Caco-2 (cell line): Measurements from ENCODE around the gene SMC1B. TPM values are rescaled to one million over a fixed set of nuclear protein-coding genes. Genes with fewer than 3 reads are reported as not detected.

Experiments used
- BruUV-seq: library from RNA; stranded (reverse); fragments of 400-500 nt; replicated peaks from 2 replicates; lab custom pipeline; 2021; lab: Mats Ljungman, UMichigan
- CTCF ChIA-PET: fragments of 300-600 bp; sonication (Branson Sonifier 250); formaldehyde crosslinking; loops from one replicate; lab custom pipeline; 2022; ENCODE audit warnings: antibody characterized with exemption; lab: Charles Lee
- POLR2A ChIA-PET: fragments of 300-600 bp; sonication (Branson Sonifier 250); formaldehyde crosslinking; loops from one replicate; lab custom pipeline; 2022; ENCODE audit warnings: antibody characterized with exemption; lab: Charles Lee
- DNase-seq, 2 experiments: peaks; one replicate each; pipeline versions ENCODE4 v3.0.0 to v3.0.0-alpha.2; 2020 to 2022
- H3K27me3 ChIP-seq: replicated peaks from 2 replicates; pipeline ENCODE4 v1.6.0; 2011; ENCODE audit warnings: low read length; ENCODE audit not compliant: control insufficient read depth, insufficient read depth
- H3K36me3 ChIP-seq: 2 replicates; pipeline ENCODE4 v1.5.1; 2011; ENCODE audit warnings: low read length; ENCODE audit not compliant: control insufficient read depth, insufficient read depth
- H3K4me1 ChIP-seq: fragments of 250-450 bp; sonication (Bioruptor Pico); 2 replicates; pipeline ENCODE4 v1.5.1; 2020; ENCODE audit warnings: mild to moderate bottlenecking
- H3K4me3 ChIP-seq: 2 replicates; pipeline ENCODE4 v1.5.1; 2011; ENCODE audit warnings: low read depth, mild to moderate bottlenecking, control low read depth, low read length
- H3K9me3 ChIP-seq: fragments of 250-450 bp; sonication (Bioruptor Pico); 2 replicates; pipeline ENCODE4 v1.5.1; 2020; ENCODE audit warnings: mild to moderate bottlenecking, moderate library complexity
- H3K27ac Mint-ChIP-seq: one replicate; pipeline ENCODE4 v1.8.0; 2022; ENCODE audit warnings: mixed read lengths; ENCODE audit not compliant: unreplicated experiment
- H3K27me3 Mint-ChIP-seq: one replicate; pipeline ENCODE4 v1.8.0; 2022; ENCODE audit warnings: mixed read lengths; ENCODE audit not compliant: insufficient read depth, unreplicated experiment
- H3K36me3 Mint-ChIP-seq: one replicate; pipeline ENCODE4 v1.8.0; 2022; ENCODE audit warnings: mild to moderate bottlenecking, mixed read lengths; ENCODE audit not compliant: insufficient read depth, unreplicated experiment
- H3K4me1 Mint-ChIP-seq: one replicate; pipeline ENCODE4 v1.8.0; 2022; ENCODE audit warnings: low read depth, mixed read lengths; ENCODE audit not compliant: unreplicated experiment
- H3K4me3 Mint-ChIP-seq: one replicate; pipeline ENCODE4 v1.8.0; 2022; ENCODE audit warnings: mild to moderate bottlenecking, moderate library complexity, mixed read lengths; ENCODE audit not compliant: unreplicated experiment
- H3K9me3 Mint-ChIP-seq: one replicate; pipeline ENCODE4 v1.8.0; 2022; ENCODE audit warnings: mixed read lengths; ENCODE audit not compliant: unreplicated experiment
- intact Hi-C: fragments of 100-400 bp; cut with micrococcal nuclease; formaldehyde crosslinking; loops from one replicate; pipeline ENCODE4 v1.10.0; 2022; ENCODE audit not compliant: unreplicated experiment
- total RNA-seq: library from RNA; stranded (reverse); gene quantifications from 2 replicates; pipeline ENCODE4 v1.2.3, GENCODE V29; 2022
- TF ChIP-seq, protein P1 (sequence below), 2 experiments: fragments of 200-600 bp in 1 of 2; IDR thresholded peaks; 1 replicate in 1 of 2; 2 replicates in 1 of 2; pipeline versions ENCODE4 v1.5.1 to v1.8.0; 2011 to 2022; ENCODE audit warnings: antibody characterized with exemption in 1 of 2, control low read depth in 1 of 2, inconsistent platforms in 1 of 2, low read depth in 1 of 2, low read length in 1 of 2, mild to moderate bottlenecking in 1 of 2, moderate library complexity in 1 of 2; ENCODE audit not compliant: insufficient read depth in 1 of 2, severe bottlenecking in 1 of 2, unreplicated experiment in 1 of 2

SMC1B gene
- total RNA-seq, 1 experiment from 2014 or later = 5.3 TPM

DNA sequence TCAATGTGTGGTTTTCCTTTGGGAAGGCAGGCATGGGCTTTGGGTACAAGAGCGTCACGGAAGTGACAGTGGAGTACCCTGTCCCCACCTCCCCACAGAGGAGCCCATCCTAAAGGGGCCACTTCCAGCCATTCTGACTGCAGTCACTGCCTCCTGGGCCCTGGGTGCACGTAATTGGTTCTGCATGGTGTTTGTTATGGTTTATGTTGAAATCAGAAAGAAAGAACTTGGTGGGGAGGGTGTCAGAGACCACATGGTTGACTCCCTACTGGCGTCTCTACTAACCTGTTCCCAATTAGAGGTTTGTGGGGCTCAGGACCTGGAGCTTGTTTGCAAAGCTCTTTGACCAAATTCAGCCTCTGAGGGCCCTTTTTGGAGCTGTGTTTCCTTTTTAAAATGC is 40.9 kb upstream of the SMC1B start:
- Histone ChIP-seq H3K27me3 (no peaks in the 10 kb centered on the region), H3K9me3 (no peaks in the 10 kb centered on the region), H3K4me1 (peaks cover 19% of the 10 kb centered on the region), H3K4me3 (no peak overlapping the region), H3K36me3 (no peaks in the 10 kb centered on the region)
- Mint-ChIP-seq H3K9me3 (no peaks in the 10 kb centered on the region), H3K4me3 (no peak overlapping the region), H3K4me1 (peaks cover 15% of the 10 kb centered on the region), H3K27ac (no peak overlapping the region), H3K36me3 (no peaks in the 10 kb centered on the region), H3K27me3 (no peaks in the 10 kb centered on the region)
- no TSS peak for BruUV-seq
- CTCF ChIA-PET = no interaction called here
- intact Hi-C loops = no loop called here
- TF ChIP-seq, protein P1, sequence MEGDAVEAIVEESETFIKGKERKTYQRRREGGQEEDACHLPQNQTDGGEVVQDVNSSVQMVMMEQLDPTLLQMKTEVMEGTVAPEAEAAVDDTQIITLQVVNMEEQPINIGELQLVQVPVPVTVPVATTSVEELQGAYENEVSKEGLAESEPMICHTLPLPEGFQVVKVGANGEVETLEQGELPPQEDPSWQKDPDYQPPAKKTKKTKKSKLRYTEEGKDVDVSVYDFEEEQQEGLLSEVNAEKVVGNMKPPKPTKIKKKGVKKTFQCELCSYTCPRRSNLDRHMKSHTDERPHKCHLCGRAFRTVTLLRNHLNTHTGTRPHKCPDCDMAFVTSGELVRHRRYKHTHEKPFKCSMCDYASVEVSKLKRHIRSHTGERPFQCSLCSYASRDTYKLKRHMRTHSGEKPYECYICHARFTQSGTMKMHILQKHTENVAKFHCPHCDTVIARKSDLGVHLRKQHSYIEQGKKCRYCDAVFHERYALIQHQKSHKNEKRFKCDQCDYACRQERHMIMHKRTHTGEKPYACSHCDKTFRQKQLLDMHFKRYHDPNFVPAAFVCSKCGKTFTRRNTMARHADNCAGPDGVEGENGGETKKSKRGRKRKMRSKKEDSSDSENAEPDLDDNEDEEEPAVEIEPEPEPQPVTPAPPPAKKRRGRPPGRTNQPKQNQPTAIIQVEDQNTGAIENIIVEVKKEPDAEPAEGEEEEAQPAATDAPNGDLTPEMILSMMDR (IDR thresholded peaks at IDR 0.05; ENCODE audit: insufficient read depth in 1 of 2, low read depth in 1 of 2, low read length in 1 of 2, severe bottlenecking in 1 of 2, unreplicated experiment in 1 of 2) = no peak
- DNase-seq = no peak
- POLR2A ChIA-PET = no interaction called here

GRCh38 chr22:45453764-45454163 is 40.4 kb upstream of the SMC1B start:
- intact Hi-C loops = no loop called here
- Histone ChIP-seq H3K9me3 (no peaks in the 10 kb centered on the region), H3K27me3 (no peaks in the 10 kb centered on the region), H3K4me3 (no peak overlapping the region), H3K4me1 (peaks cover 19% of the 10 kb centered on the region), H3K36me3 (no peaks in the 10 kb centered on the region)
- DNase-seq = no peak
- TF ChIP-seq, protein P1 (IDR thresholded peaks at IDR 0.05; ENCODE audit: insufficient read depth in 1 of 2, low read depth in 1 of 2, low read length in 1 of 2, severe bottlenecking in 1 of 2, unreplicated experiment in 1 of 2) = no peak
- H3K27ac Mint-ChIP-seq = no peak overlapping the region
- ChIA-PET CTCF (no interaction called here), POLR2A (no interaction called here)
- H3K36me3 Mint-ChIP-seq = no peaks in the 10 kb centered on the region
- H3K9me3 Mint-ChIP-seq = no peaks in the 10 kb centered on the region
- BruUV-seq = no TSS peak
- H3K4me3 Mint-ChIP-seq = no peak overlapping the region
- peaks cover 15% of the 10 kb centered on the region for H3K4me1 Mint-ChIP-seq
- no peaks in the 10 kb centered on the region for H3K27me3 Mint-ChIP-seq

DNA sequence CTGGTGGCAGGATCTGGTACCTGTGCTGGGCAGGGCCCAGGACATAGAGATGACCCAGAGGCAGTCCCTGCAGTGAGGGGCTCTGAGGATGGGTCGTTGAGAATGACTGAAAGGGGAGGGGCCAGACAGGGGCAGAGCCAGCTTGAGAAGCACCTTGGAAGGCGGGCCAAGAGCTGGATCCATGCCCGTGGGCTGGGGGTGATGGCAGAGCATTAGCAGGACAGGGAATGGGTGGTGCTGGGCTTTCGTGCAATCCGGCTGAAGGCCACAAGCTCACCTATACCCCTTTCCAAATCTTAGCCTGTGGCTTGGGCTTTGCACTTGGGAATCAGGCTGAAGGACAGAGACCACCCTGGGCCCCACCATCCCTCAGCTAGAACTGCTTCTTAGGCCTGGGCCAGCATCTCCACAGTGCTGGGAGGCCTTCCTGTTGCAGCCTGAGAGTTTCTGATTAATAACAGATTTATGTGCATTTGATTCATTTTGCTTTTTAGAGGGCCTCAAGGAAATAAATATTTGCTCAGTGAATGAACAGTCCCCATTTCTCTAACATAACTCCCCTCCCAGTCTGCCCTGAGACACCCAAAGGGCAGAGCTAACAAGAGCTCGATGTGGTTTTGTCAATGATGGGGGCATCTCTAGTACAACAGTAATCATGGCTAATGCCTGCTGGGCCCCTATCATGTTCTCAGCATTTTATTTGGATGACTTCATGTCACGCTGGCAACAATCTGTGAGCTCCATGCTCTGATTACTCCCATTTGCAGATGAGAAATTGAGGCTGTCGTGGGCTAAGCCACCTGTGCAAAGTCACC is 39.4 kb upstream of the SMC1B start:
- BruUV-seq = no TSS peak
- no peaks in the 10 kb centered on the region for H3K36me3 ChIP-seq
- H3K4me3 ChIP-seq = no peak overlapping the region
- Mint-ChIP-seq H3K36me3 (no peaks in the 10 kb centered on the region), H3K4me3 (no peak overlapping the region), H3K4me1 (peaks cover 15% of the 10 kb centered on the region), H3K9me3 (no peaks in the 10 kb centered on the region), H3K27me3 (no peaks in the 10 kb centered on the region), H3K27ac (no peak overlapping the region)
- POLR2A ChIA-PET = no interaction called here
- intact Hi-C loops = no loop called here
- CTCF ChIA-PET = no interaction called here
- H3K9me3 ChIP-seq = no peaks in the 10 kb centered on the region
- TF ChIP-seq, protein P1 (IDR thresholded peaks at IDR 0.05; ENCODE audit: insufficient read depth in 1 of 2, low read depth in 1 of 2, low read length in 1 of 2, severe bottlenecking in 1 of 2, unreplicated experiment in 1 of 2) = no peak
- DNase-seq = no peak
- no peaks in the 10 kb centered on the region for H3K27me3 ChIP-seq
- H3K4me1 ChIP-seq = peaks cover 19% of the 10 kb centered on the region
